HepG2 (cell line): Measurements from ENCODE around the gene C2orf81. TPM values are rescaled to one million over a fixed set of nuclear protein-coding genes. Genes with fewer than 3 reads are reported as not detected.

Experiments
- ARID2 ChIP-seq: sonication (generic); formaldehyde crosslinking; IDR thresholded peaks from 2 replicates; pipeline ENCODE4 v1.8.1; 2022; ENCODE audit warnings: mild to moderate bottlenecking, missing genetic modification reagents, borderline replicate concordance
- DMTF1 ChIP-seq: sonication (generic); formaldehyde crosslinking; IDR thresholded peaks from 2 replicates; pipeline ENCODE4 v1.4.0; 2020; ENCODE audit warnings: mild to moderate bottlenecking, missing genetic modification reagents
- ELF1 ChIP-seq: sonication (generic); formaldehyde crosslinking; IDR thresholded peaks from 2 replicates; pipeline ENCODE4 v1.4.0; 2020; ENCODE audit warnings: missing genetic modification reagents
- EP300 ChIP-seq, 3 experiments: sonication (generic) in 1 of 3; formaldehyde crosslinking in 1 of 3; IDR thresholded peaks; 2 replicates each; pipeline versions ENCODE4 v1.5.1 to v1.6.1; 2011 to 2020; ENCODE audit warnings: low read depth in 2 of 3, low read length in 2 of 3, borderline replicate concordance in 1 of 3, improper control_type of control experiment in 1 of 3, mild to moderate bottlenecking in 1 of 3, missing genetic modification reagents in 1 of 3, moderate library complexity in 1 of 3
- FOXA3 ChIP-seq: IDR thresholded peaks from 2 replicates; pipeline ENCODE4 v1.6.1; 2016; ENCODE audit warnings: missing genetic modification reagents, missing compliant biosample characterization
- GTF3A ChIP-seq: sonication (generic); formaldehyde crosslinking; conservative IDR thresholded peaks from 2 replicates; pipeline ENCODE4 v1.4.0; 2020; ENCODE audit warnings: mild to moderate bottlenecking, missing genetic modification reagents
- NR2F2 ChIP-seq: IDR thresholded peaks from 2 replicates; pipeline ENCODE4 v1.6.1; 2012; ENCODE audit warnings: low read depth, inconsistent platforms, borderline replicate concordance
- PITX1 ChIP-seq: sonication (generic); formaldehyde crosslinking; IDR thresholded peaks from 2 replicates; pipeline ENCODE4 v1.5.1; 2020; ENCODE audit warnings: mild to moderate bottlenecking, missing genetic modification reagents
- RAD21 ChIP-seq: fragments of 450-650 bp; formaldehyde crosslinking; IDR thresholded peaks from 2 replicates; pipeline ENCODE4 v1.5.0; 2020; ENCODE audit warnings: mild to moderate bottlenecking
- RBFOX2 ChIP-seq: fragments of 200-400 bp; formaldehyde crosslinking; IDR thresholded peaks from 2 replicates; pipeline ENCODE4 v1.6.1; 2017; ENCODE audit warnings: low read depth, mild to moderate bottlenecking, low read length
- TBL1XR1 ChIP-seq: fragments of 150-350 bp; IDR thresholded peaks from 2 replicates; pipeline ENCODE4 v1.6.1; 2014; ENCODE audit warnings: borderline replicate concordance, low read length; ENCODE audit not compliant: partially characterized antibody
- YEATS4 ChIP-seq: sonication (generic); formaldehyde crosslinking; IDR thresholded peaks from 2 replicates; pipeline ENCODE4 v1.4.0; 2020; ENCODE audit warnings: missing genetic modification reagents, borderline replicate concordance
- ZC3H13 ChIP-seq: sonication (generic); formaldehyde crosslinking; IDR thresholded peaks from 2 replicates; pipeline ENCODE4 v1.8.1; 2023; ENCODE audit warnings: mild to moderate bottlenecking, missing genetic modification reagents, moderate library complexity
- ZMAT3 ChIP-seq: sonication (generic); formaldehyde crosslinking; conservative IDR thresholded peaks from 2 replicates; pipeline ENCODE4 v1.7.0; 2021; ENCODE audit warnings: missing genetic modification reagents
- ZNF138 ChIP-seq: sonication (generic); formaldehyde crosslinking; IDR thresholded peaks from 2 replicates; pipeline ENCODE4 v1.5.0; 2020; ENCODE audit warnings: mild to moderate bottlenecking, low read depth, missing genetic modification reagents
- ZNF281 ChIP-seq: sonication (generic); formaldehyde crosslinking; IDR thresholded peaks from 2 replicates; pipeline ENCODE4 v1.4.0; 2020; ENCODE audit warnings: missing genetic modification reagents, borderline replicate concordance
- ZNF431 ChIP-seq: sonication (generic); formaldehyde crosslinking; IDR thresholded peaks from 2 replicates; pipeline ENCODE4 v1.9.0; 2022; ENCODE audit warnings: missing genetic modification reagents, low read depth, mild to moderate bottlenecking, borderline replicate concordance
- ZNF792 ChIP-seq: IDR thresholded peaks from 2 replicates; pipeline ENCODE4 v1.6.1; 2016
- ZNF883 ChIP-seq: sonication (generic); formaldehyde crosslinking; IDR thresholded peaks from 2 replicates; pipeline ENCODE4 v1.5.1; 2020; ENCODE audit warnings: mild to moderate bottlenecking, missing genetic modification reagents; ENCODE audit errors: not compliant biosample characterization
- ZXDC ChIP-seq: sonication (generic); formaldehyde crosslinking; IDR thresholded peaks from 2 replicates; pipeline ENCODE4 v1.5.0; 2020; ENCODE audit warnings: mild to moderate bottlenecking, missing genetic modification reagents
- polyA plus RNA-seq, 8 experiments: library from polyadenylated mRNA; depleted of rRNA in 3 of 8; stranded (reverse) in 7 of 8; unstranded in 1 of 8; fragments of >200 nt; fragmentation: Illumina TruSeq in 4 of 8; extraction: Trizol in 4 of 8; gene quantifications; 2 replicates each; pipeline versions ENCODE4 v1.2.1 to v1.2.3, GENCODE V29; 2011 to 2016; ENCODE audit warnings: low read depth in 4 of 8, missing spikeins in 1 of 8, mixed read lengths in 1 of 8; ENCODE audit not compliant: insufficient read depth in 1 of 8
- total RNA-seq, 5 experiments: library from RNA; depleted of rRNA; stranded (reverse); fragments of >200 nt; fragmentation: Illumina TruSeq; extraction: Trizol; gene quantifications; 2 replicates each; pipeline ENCODE4 v1.2.3, GENCODE V29; 2016; ENCODE audit warnings: low read depth in 1 of 5

C2orf81 gene
- total and polyA plus RNA-seq, 2 of the 13 experiments (the other 11 are each of a cell fraction or from before 2014, with no cell fraction given) = 0.15 to 0.17 TPM

- TF ChIP-seq DMTF1 (CRISPR knock-in tag) = peak; percentile 73; the same call in 1 of the 2 replicates
- TF ChIP-seq ELF1 (CRISPR knock-in tag) = no peak
- TF ChIP-seq ZNF281 (CRISPR knock-in tag) = peak; percentile 92
- TF ChIP-seq ZC3H13 (CRISPR knock-in tag) = peak; percentile 70; the same call in 1 of the 2 replicates
- TF ChIP-seq ARID2 (CRISPR knock-in tag) = 0 out of 2 replicates have a peak, but pooled peaks have one; percentile 70
- no peak for TF ChIP-seq GTF3A (CRISPR knock-in tag)
- peak in 1 of 2 experiments; percentile 61; a peak in 2 of 4 replicates for TF ChIP-seq EP300 (IDR thresholded peaks at IDR 0.05; ENCODE audit: low read depth in 2 of 2, low read length in 2 of 2)
- peak; percentile 66 for TF ChIP-seq EP300 (CRISPR knock-in tag; IDR thresholded peaks at IDR 0.05; ENCODE audit: borderline replicate concordance)
- peak; percentile 68 for TF ChIP-seq PITX1
- TF ChIP-seq RBFOX2 = peak; percentile 60; the same call in 1 of the 2 replicates
- peak; percentile 43 for TF ChIP-seq FOXA3
- peak; percentile 60; the same call in 1 of the 2 replicates for TF ChIP-seq NR2F2
- TF ChIP-seq YEATS4 = peak; percentile 70
- TF ChIP-seq RAD21 (CRISPR knock-in tag) = peak; percentile 48; the same call in 1 of the 2 replicates
- peak; percentile 67 for TF ChIP-seq ZNF883 (CRISPR knock-in tag)
- no peak for TF ChIP-seq ZXDC (CRISPR knock-in tag)
- no peak for TF ChIP-seq ZMAT3 (CRISPR knock-in tag)
- peak; percentile 67; the same call in 1 of the 2 replicates for TF ChIP-seq ZNF792 (CRISPR knock-in tag)
- no peak for TF ChIP-seq ZNF431 (CRISPR knock-in tag)
- TF ChIP-seq TBL1XR1 = peak; percentile 49
- TF ChIP-seq ZNF138 (CRISPR knock-in tag) = no peak
These were observed 8.3 kb upstream of the C2orf81 start (continued) for GRCh38 chr2:74429487-74430451.
